Transverse colon (tissue), 4 donors: ENCODE results near the gene C2CD4C. TPM values are rescaled to one million over a fixed set of nuclear protein-coding genes. Genes with fewer than 3 reads are reported as not detected.

Experiments
- DNase-seq: peaks from one replicate; pipeline ENCODE4 v3.0.0-alpha.2; 2019
- H3K27ac ChIP-seq, 4 donors: fragments of 200-600 bp; sonication (generic); 2 replicates each; pipeline ENCODE4 v1.5.1; 2016 to 2018; ENCODE audit warnings: inconsistent platforms in 4 of 4
- H3K27me3 ChIP-seq: fragments of 200-600 bp; sonication (generic); 2 replicates; pipeline ENCODE4 v1.5.1; 2017; ENCODE audit warnings: inconsistent platforms
- H3K36me3 ChIP-seq, 4 donors: fragments of 200-600 bp; sonication (generic); 2 replicates each; pipeline ENCODE4 v1.5.1; 2017 to 2019; ENCODE audit warnings: inconsistent platforms in 4 of 4
- H3K4me1 ChIP-seq, 4 donors: fragments of 200-600 bp; sonication (generic); 2 replicates each; pipeline ENCODE4 v1.5.1; 2017 to 2020; ENCODE audit warnings: inconsistent platforms in 4 of 4
- H3K4me3 ChIP-seq, 4 donors: fragments of 200-600 bp; sonication (generic); 1 replicate in 1 of 4; 2 replicates in 3 of 4; pipeline versions ENCODE4 v1.5.1 to v1.6.1; 2017 to 2019; ENCODE audit warnings: inconsistent platforms in 4 of 4
- H3K9me3 ChIP-seq, 2 donors: fragments of 200-600 bp; sonication (generic); 2 replicates each; pipeline ENCODE4 v1.5.1; 2017 to 2019; ENCODE audit warnings: inconsistent platforms in 2 of 2
- EP300 ChIP-seq: sonication (generic); formaldehyde crosslinking; IDR thresholded peaks from one replicate; pipeline ENCODE4 v1.6.1; 2017; ENCODE audit warnings: antibody characterized with exemption, low read depth
- POLR2A ChIP-seq: fragments of 450-650 bp; IDR thresholded peaks from one replicate; pipeline ENCODE4 v1.6.1; 2016; ENCODE audit warnings: antibody characterized with exemption, mild to moderate bottlenecking, moderate library complexity
- POLR2AphosphoS5 ChIP-seq, 3 donors: sonication (generic); formaldehyde crosslinking; IDR thresholded peaks; one replicate each; pipeline ENCODE4 v1.6.1; 2016; ENCODE audit warnings: antibody characterized with exemption in 3 of 3
- WGBS, 2 donors: methylation state at CpG; one replicate each; pipeline ENCODE4 v1.1.5; 2018; ENCODE audit warnings: low coverage in 1 of 2; 5-methylcytosine and 5-hydroxymethylcytosine counted together
- in situ Hi-C, 4 donors: fragments of 200-750 bp; cut with MboI; loops; one replicate each; pipeline versions ENCODE4 v1.15.0 to v1.15.1; 2017; ENCODE audit warnings: low sequenced_read_pairs in 3 of 4, low pct_ligation_motif_present in 1 of 4, low pct_unique_long_range_greater_than_20kb in 1 of 4
- intact Hi-C: fragments of 100-400 bp; cut with DNase I; formaldehyde crosslinking; loops from one replicate; pipeline ENCODE4 v1.15.1; 2023; ENCODE audit warnings: low total_unique reads
- total RNA-seq, 4 donors: library from RNA; depleted of rRNA; stranded (reverse); fragments of >200 nt; gene quantifications; one replicate each; pipeline ENCODE4 v1.1.0, GENCODE V29; 2016
- TF ChIP-seq, protein P1 (sequence below), 5 experiments: fragments of 200-600 bp in 3 of 5; fragments of 450-650 bp in 2 of 5; sonication (generic) in 3 of 5; IDR thresholded peaks; 1 replicate in 2 of 5; 2 replicates in 3 of 5; pipeline ENCODE4 v1.5.1; 2016 to 2017; ENCODE audit warnings: antibody characterized with exemption in 5 of 5, inconsistent platforms in 3 of 5, mild to moderate bottlenecking in 2 of 5, moderate library complexity in 1 of 5

Gene C2CD4C
- total RNA-seq, 4 donors from 2014 or later = 0.55 to 0.79 TPM; not detected in 2

DNA sequence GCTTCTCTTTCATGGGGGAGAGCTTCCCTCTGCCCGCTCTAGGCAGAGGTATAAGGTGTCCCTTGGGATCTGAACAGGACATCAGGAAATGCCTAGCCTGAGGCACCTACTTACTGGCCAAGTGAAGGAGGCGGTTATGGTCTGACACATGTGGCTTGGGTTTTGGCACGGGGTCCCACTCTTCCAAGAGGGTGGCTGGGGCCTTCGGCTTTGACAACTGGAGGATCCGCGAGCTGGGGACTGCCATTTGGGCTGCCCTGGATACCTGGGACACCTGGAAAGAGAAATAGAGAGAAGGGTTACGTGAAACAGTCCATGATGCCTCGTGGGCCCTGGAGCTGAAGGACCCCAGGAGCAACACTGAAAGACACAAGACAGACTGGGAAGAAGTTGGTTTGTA, 42.0 kb downstream of the C2CD4C start:
- no peaks in the 10 kb centered on the region for H3K4me1 ChIP-seq
- no peak for DNase-seq
- intact Hi-C loops (no loop called here), in situ Hi-C loops (no loop called here)
- WGBS, 2 donors = 87 to 100% methylated on average over 1 to 8 of the region's 8 CpGs
- H3K4me3 ChIP-seq = no peak overlapping the region
- no peaks in the 10 kb centered on the region for H3K36me3 ChIP-seq
- H3K27me3 ChIP-seq = peaks cover 9% of the 10 kb centered on the region
- TF ChIP-seq POLR2A (no peak), EP300 (no peak), POLR2AphosphoS5 (IDR thresholded peaks at IDR 0.05) (no peak)
- TF ChIP-seq, protein P1, sequence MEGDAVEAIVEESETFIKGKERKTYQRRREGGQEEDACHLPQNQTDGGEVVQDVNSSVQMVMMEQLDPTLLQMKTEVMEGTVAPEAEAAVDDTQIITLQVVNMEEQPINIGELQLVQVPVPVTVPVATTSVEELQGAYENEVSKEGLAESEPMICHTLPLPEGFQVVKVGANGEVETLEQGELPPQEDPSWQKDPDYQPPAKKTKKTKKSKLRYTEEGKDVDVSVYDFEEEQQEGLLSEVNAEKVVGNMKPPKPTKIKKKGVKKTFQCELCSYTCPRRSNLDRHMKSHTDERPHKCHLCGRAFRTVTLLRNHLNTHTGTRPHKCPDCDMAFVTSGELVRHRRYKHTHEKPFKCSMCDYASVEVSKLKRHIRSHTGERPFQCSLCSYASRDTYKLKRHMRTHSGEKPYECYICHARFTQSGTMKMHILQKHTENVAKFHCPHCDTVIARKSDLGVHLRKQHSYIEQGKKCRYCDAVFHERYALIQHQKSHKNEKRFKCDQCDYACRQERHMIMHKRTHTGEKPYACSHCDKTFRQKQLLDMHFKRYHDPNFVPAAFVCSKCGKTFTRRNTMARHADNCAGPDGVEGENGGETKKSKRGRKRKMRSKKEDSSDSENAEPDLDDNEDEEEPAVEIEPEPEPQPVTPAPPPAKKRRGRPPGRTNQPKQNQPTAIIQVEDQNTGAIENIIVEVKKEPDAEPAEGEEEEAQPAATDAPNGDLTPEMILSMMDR (IDR thresholded peaks at IDR 0.05) = no peak
- H3K27ac ChIP-seq = no peak overlapping the region
- no peaks in the 10 kb centered on the region for H3K9me3 ChIP-seq

DNA sequence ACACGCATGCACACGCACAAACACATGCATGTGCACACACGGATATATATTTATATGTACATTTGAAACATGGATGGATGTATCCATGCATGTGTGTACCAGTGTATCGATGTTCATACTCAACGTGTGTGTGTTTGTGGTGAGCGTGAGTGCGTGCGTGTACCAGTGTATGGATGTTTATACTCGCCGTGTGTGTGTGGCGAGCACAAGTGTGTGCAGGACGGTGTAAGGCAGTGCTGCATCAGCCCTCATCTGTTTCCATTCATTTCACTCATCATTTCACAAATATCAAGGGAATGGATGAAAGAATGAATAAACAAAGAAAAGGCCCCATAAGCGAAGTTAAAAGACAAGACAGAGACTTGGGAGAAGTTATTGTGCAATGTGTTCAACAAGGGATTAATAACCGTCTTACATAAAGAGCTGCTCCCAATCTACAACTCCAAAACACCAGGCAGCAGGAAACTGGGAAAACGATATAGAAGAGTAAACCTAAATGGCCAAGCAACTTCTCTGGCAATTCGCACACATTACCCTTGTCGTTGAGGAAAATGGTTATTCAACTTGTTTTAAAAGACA, 42.7 kb downstream of the C2CD4C start:
- no peak overlapping the region for H3K27ac ChIP-seq
- in situ Hi-C loops = no loop called here
- no peak for DNase-seq
- H3K4me3 ChIP-seq = no peak overlapping the region
- 81 to 89% methylated on average over 17 of the region's 17 CpGs for WGBS, 2 donors
- intact Hi-C loops = no loop called here
- H3K4me1 ChIP-seq = no peaks in the 10 kb centered on the region
- no peaks in the 10 kb centered on the region for H3K36me3 ChIP-seq
- TF ChIP-seq POLR2AphosphoS5 (IDR thresholded peaks at IDR 0.05) = no peak
- TF ChIP-seq, protein P1 (IDR thresholded peaks at IDR 0.05) = no peak
- H3K9me3 ChIP-seq = no peaks in the 10 kb centered on the region
- peaks cover 9% of the 10 kb centered on the region for H3K27me3 ChIP-seq

DNA sequence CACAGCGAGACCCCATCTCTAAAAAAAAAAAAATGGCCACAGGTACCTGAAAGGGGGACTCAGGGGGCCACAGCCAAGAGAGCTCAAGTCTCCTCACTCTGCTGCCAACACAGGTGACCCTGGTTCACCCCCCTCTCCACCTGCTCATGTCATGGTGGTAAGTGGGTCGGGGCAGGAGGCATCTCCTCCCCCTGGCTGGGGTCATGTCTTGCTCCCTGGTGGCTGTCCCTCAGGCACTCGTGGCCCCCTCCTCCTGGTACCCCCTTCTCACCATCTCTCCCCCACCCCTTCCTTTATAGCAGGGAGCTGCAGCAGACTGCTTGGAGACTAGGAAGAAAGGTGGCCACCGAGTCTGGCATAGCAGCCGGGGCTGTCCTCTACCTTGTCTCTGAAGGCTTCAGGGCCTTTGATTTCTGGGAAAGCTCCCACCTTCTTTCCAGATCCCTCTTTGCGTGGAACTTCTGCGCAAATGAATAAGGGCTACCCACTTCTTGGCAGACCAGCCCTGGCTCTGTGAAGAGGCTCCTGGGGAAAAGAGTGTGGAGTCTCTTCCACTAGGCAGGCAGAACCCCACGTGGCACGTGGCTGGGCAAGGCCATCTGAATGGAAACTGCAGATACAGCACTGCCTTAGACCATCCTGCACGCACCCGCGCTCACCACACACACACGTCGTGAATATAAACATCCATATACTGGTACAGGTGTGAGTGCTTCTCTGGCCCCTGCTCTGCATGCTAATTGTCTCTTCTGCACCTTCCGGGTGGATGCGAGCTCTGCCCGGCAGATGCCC, 44.3 kb downstream of the C2CD4C start:
- in situ Hi-C loops (no loop called here), intact Hi-C loops (no loop called here)
- H3K4me1 ChIP-seq = no peaks in the 10 kb centered on the region
- peaks cover 9% of the 10 kb centered on the region for H3K27me3 ChIP-seq
- DNase-seq = no peak
- TF ChIP-seq POLR2AphosphoS5 (IDR thresholded peaks at IDR 0.05) = no peak
- TF ChIP-seq, protein P1 (IDR thresholded peaks at IDR 0.05) = no peak
- TF ChIP-seq EP300 = no peak
- no peak for TF ChIP-seq POLR2A
- WGBS, 2 donors = 58 to 90% methylated on average over 2 to 17 of the region's 17 CpGs
- no peaks in the 10 kb centered on the region for H3K36me3 ChIP-seq
- no peaks in the 10 kb centered on the region for H3K9me3 ChIP-seq
- H3K4me3 ChIP-seq = no peak overlapping the region
- H3K27ac ChIP-seq = no peak overlapping the region

DNA sequence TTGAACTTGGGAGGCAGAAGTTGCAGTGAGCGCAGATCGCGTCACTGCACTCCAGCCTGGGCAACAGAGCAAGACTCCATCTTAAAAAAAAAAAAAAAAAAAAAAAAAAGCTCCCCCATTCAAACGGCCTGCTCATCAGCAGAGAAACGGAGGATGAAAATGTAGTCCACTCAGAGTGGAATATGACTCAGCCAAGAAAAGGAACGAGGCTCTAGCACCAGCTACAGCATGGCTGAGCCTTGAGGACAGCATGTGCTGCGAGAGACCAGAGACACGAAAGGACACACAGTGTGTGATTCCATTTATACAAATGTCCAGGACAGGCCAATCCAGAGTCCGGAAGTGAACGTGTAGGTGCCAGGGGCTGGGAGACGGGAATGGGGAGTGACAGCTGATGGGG, 46.3 kb downstream of the C2CD4C start:
- H3K27ac ChIP-seq = no peak overlapping the region
- WGBS, 2 donors = 14 to 59% methylated on average over 1 to 11 of the region's 11 CpGs
- TF ChIP-seq POLR2AphosphoS5 (IDR thresholded peaks at IDR 0.05) (no peak), EP300 (no peak), POLR2A (no peak)
- H3K36me3 ChIP-seq = no peaks in the 10 kb centered on the region
- H3K4me1 ChIP-seq = no peaks in the 10 kb centered on the region
- no peaks in the 10 kb centered on the region for H3K9me3 ChIP-seq
- intact Hi-C loops (no loop called here), in situ Hi-C loops (no loop called here)
- H3K4me3 ChIP-seq = no peak overlapping the region
- H3K27me3 ChIP-seq = peaks cover 9% of the 10 kb centered on the region
- no peak for DNase-seq
